Hepatocyte (in vitro differentiated cells): ENCODE results near the gene ARL14EPL. TPM values are rescaled to one million over a fixed set of nuclear protein-coding genes. Genes with fewer than 3 reads are reported as not detected.

Experiments used
- DNase-seq: peaks from one replicate; pipeline ENCODE4 v3.0.0-alpha.2; 2016; ENCODE audit warnings: low spot score
- H2AFZ ChIP-seq: fragments of 200-600 bp; sonication (generic); 2 replicates; pipeline ENCODE4 v1.6.0; 2016; ENCODE audit warnings: antibody characterized with exemption, mild to moderate bottlenecking
- H3K27ac ChIP-seq: fragments of 200-600 bp; sonication (generic); 2 replicates; pipeline ENCODE4 v1.5.1; 2016; ENCODE audit warnings: mild to moderate bottlenecking
- H3K27me3 ChIP-seq: fragments of 200-600 bp; sonication (generic); 2 replicates; pipeline ENCODE4 v1.6.1; 2016
- H3K36me3 ChIP-seq: fragments of 200-600 bp; sonication (generic); replicated peaks from 2 replicates; pipeline ENCODE4 v1.5.1; 2016; ENCODE audit warnings: low read depth; ENCODE audit not compliant: insufficient read depth
- H3K4me1 ChIP-seq: fragments of 200-600 bp; sonication (generic); 2 replicates; pipeline ENCODE4 v1.5.1; 2016; ENCODE audit warnings: mild to moderate bottlenecking, moderate library complexity; ENCODE audit not compliant: insufficient read depth
- H3K4me2 ChIP-seq: fragments of 200-600 bp; sonication (generic); 2 replicates; pipeline ENCODE4 v1.6.0; 2016
- H3K4me3 ChIP-seq: fragments of 200-600 bp; sonication (generic); 2 replicates; pipeline ENCODE4 v1.5.1; 2016; ENCODE audit warnings: mild to moderate bottlenecking
- H3K79me2 ChIP-seq: fragments of 200-600 bp; sonication (generic); 2 replicates; pipeline ENCODE4 v1.6.0; 2017; ENCODE audit warnings: mild to moderate bottlenecking
- H3K9me2 ChIP-seq: fragments of 200-600 bp; sonication (generic); replicated peaks from 2 replicates; pipeline ENCODE4 v1.6.0; 2017; ENCODE audit warnings: mild to moderate bottlenecking; ENCODE audit not compliant: insufficient read depth
- H3K9me3 ChIP-seq: fragments of 200-600 bp; sonication (generic); 2 replicates; pipeline ENCODE4 v1.5.1; 2016; ENCODE audit warnings: low read depth, mild to moderate bottlenecking
- H4K20me1 ChIP-seq: fragments of 200-600 bp; sonication (generic); 2 replicates; pipeline ENCODE4 v1.6.0; 2016; ENCODE audit warnings: mild to moderate bottlenecking; ENCODE audit not compliant: insufficient read depth, poor library complexity, severe bottlenecking
- CTCF ChIP-seq: fragments of 200-600 bp; sonication (generic); IDR thresholded peaks from 2 replicates; pipeline ENCODE4 v1.5.1; 2016; ENCODE audit warnings: antibody characterized with exemption, mild to moderate bottlenecking; ENCODE audit not compliant: poor library complexity
- EZH2 ChIP-seq: fragments of 200-600 bp; sonication (generic); IDR thresholded peaks from 2 replicates; pipeline ENCODE4 v1.6.1; 2016; ENCODE audit warnings: antibody characterized with exemption, mild to moderate bottlenecking, borderline replicate concordance
- EZH2phosphoT487 ChIP-seq: fragments of 200-600 bp; sonication (generic); IDR thresholded peaks from one replicate; pipeline ENCODE4 v1.6.1; 2018; ENCODE audit warnings: antibody characterized with exemption, mild to moderate bottlenecking, low read depth, moderate library complexity; ENCODE audit not compliant: unreplicated experiment, severe bottlenecking
- WGBS: methylation state at CpG from one replicate; pipeline ENCODE4 v1.1.6; 2016; ENCODE audit warnings: low lambda C conversion rate; ENCODE audit errors: missing lambda C conversion rate; 5-methylcytosine and 5-hydroxymethylcytosine counted together
- polyA plus RNA-seq: library from polyadenylated mRNA; unstranded; fragments of >200 nt; fragmentation: Nextera tagmentation; extraction: Ambion mirVana; gene quantifications from 2 replicates; pipeline ENCODE4 v1.2.1, GENCODE V29; 2016
- total RNA-seq: library from RNA; depleted of rRNA; stranded (reverse); fragments of >200 nt; gene quantifications from 2 replicates; pipeline ENCODE4 v1.2.3, GENCODE V29; 2014

ARL14EPL gene
- total and polyA plus RNA-seq, 2 experiments from 2014 or later = 0.07 TPM; not detected in 1

- H4K20me1 ChIP-seq = no peaks in the 10 kb centered on the region
- H3K4me2 ChIP-seq = no peak overlapping the region
Observed at GRCh38 chr5:116042375-116042774, 10.1 kb downstream of the ARL14EPL start.

GRCh38 chr5:116044073-116044472 lies 11.8 kb downstream of the ARL14EPL start:
- Histone ChIP-seq H3K36me3 (no peaks in the 10 kb centered on the region), H3K27ac (no peak overlapping the region), H3K79me2 (no peaks in the 10 kb centered on the region), H3K4me3 (no peak overlapping the region), H2AFZ (no peak overlapping the region), H3K27me3 (no peaks in the 10 kb centered on the region), H3K9me2 (no peaks in the 10 kb centered on the region), H3K9me3 (no peaks in the 10 kb centered on the region), H4K20me1 (no peaks in the 10 kb centered on the region), H3K4me2 (no peak overlapping the region), H3K4me1 (no peaks in the 10 kb centered on the region)
- 64% methylated on average over 3 of the region's 3 CpGs for WGBS
- DNase-seq = no peak
- TF ChIP-seq CTCF (no peak), EZH2phosphoT487 (no peak), EZH2 (no peak)

More at GRCh38 chr5:116042375-116042774, 10.1 kb downstream of the ARL14EPL start:
- Histone ChIP-seq H3K27ac (no peak overlapping the region), H3K79me2 (no peaks in the 10 kb centered on the region), H3K4me1 (no peaks in the 10 kb centered on the region), H2AFZ (no peak overlapping the region), H3K4me3 (no peak overlapping the region), H3K27me3 (no peaks in the 10 kb centered on the region), H3K9me2 (no peaks in the 10 kb centered on the region), H3K36me3 (no peaks in the 10 kb centered on the region), H3K9me3 (no peaks in the 10 kb centered on the region)
- DNase-seq = no peak
- TF ChIP-seq EZH2 (no peak), EZH2phosphoT487 (no peak), CTCF (no peak)

- H4K20me1 ChIP-seq = no peaks in the 10 kb centered on the region
- no peaks in the 10 kb centered on the region for H3K79me2 ChIP-seq
- H3K4me1 ChIP-seq = no peaks in the 10 kb centered on the region
- WGBS = 82% methylated on average over 2 of the region's 2 CpGs
- no peaks in the 10 kb centered on the region for H3K36me3 ChIP-seq
- no peak overlapping the region for H2AFZ ChIP-seq
- no peak for DNase-seq
- no peak for TF ChIP-seq EZH2phosphoT487
- TF ChIP-seq EZH2 = no peak
- TF ChIP-seq CTCF = no peak
- H3K4me2 ChIP-seq = no peak overlapping the region
- no peak overlapping the region for H3K4me3 ChIP-seq
- no peaks in the 10 kb centered on the region for H3K9me2 ChIP-seq
- H3K27me3 ChIP-seq = no peaks in the 10 kb centered on the region
- no peaks in the 10 kb centered on the region for H3K9me3 ChIP-seq
- H3K27ac ChIP-seq = no peak overlapping the region
Observed at GRCh38 chr5:116045821-116046220, 13.5 kb downstream of the ARL14EPL start.

GRCh38 chr5:116046261-116046660 lies 14.0 kb downstream of the ARL14EPL start:
- no peak for DNase-seq
- H3K27me3 ChIP-seq = no peaks in the 10 kb centered on the region
- H3K27ac ChIP-seq = no peak overlapping the region
- TF ChIP-seq EZH2phosphoT487 (no peak), CTCF (no peak), EZH2 (no peak)
- H3K9me2 ChIP-seq = no peaks in the 10 kb centered on the region
- WGBS = 81% methylated on average over 3 of the region's 3 CpGs
- H2AFZ ChIP-seq = no peak overlapping the region
- no peaks in the 10 kb centered on the region for H3K79me2 ChIP-seq
- H3K4me2 ChIP-seq = no peak overlapping the region
- H3K4me3 ChIP-seq = no peak overlapping the region
- no peaks in the 10 kb centered on the region for H3K4me1 ChIP-seq
- no peaks in the 10 kb centered on the region for H4K20me1 ChIP-seq
- no peaks in the 10 kb centered on the region for H3K9me3 ChIP-seq
- no peaks in the 10 kb centered on the region for H3K36me3 ChIP-seq
